Breast epithelium (tissue), 3 donors: ENCODE results near the gene CMTM2.

Source experiments
- POLR2AphosphoS5 ChIP-seq, 3 donors: sonication (generic); formaldehyde crosslinking; IDR thresholded peaks; one replicate each; pipeline ENCODE4 v1.6.1; 2017; ENCODE audit warnings: antibody characterized with exemption in 3 of 3
- TF ChIP-seq, protein P1 (sequence below), 3 donors: fragments of 450-650 bp; IDR thresholded peaks; one replicate each; pipeline ENCODE4 v1.5.1; 2016 to 2017; ENCODE audit warnings: antibody characterized with exemption in 3 of 3, mild to moderate bottlenecking in 3 of 3, moderate library complexity in 3 of 3

DNA sequence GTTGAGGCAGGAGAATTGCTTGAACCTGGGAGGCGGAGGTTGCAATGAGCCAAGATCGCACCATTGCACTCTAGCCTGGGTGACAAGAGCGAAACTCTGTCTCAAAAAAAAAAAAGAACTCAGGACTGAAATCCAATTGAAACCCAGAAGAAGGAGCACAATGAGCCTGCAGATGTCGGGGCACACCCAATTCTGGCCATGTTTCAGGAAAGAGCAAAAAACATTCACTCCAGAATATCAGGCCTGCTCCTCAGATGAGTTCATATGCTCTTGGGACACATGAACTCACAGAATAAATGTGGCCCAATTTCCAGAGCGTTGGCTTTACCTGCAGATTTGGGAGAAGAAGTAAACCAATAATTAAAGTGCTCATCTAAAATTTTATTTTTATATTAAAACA lies 3.0 kb upstream of the CMTM2 start:
- TF ChIP-seq, protein P1, sequence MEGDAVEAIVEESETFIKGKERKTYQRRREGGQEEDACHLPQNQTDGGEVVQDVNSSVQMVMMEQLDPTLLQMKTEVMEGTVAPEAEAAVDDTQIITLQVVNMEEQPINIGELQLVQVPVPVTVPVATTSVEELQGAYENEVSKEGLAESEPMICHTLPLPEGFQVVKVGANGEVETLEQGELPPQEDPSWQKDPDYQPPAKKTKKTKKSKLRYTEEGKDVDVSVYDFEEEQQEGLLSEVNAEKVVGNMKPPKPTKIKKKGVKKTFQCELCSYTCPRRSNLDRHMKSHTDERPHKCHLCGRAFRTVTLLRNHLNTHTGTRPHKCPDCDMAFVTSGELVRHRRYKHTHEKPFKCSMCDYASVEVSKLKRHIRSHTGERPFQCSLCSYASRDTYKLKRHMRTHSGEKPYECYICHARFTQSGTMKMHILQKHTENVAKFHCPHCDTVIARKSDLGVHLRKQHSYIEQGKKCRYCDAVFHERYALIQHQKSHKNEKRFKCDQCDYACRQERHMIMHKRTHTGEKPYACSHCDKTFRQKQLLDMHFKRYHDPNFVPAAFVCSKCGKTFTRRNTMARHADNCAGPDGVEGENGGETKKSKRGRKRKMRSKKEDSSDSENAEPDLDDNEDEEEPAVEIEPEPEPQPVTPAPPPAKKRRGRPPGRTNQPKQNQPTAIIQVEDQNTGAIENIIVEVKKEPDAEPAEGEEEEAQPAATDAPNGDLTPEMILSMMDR (IDR thresholded peaks at IDR 0.05) = no peak
- TF ChIP-seq POLR2AphosphoS5 (IDR thresholded peaks at IDR 0.05) = no peak
